OCI-LY1 (cell line): Measurements from ENCODE around the gene ACBD3.

Experiments
- H2AFZ ChIP-seq: fragments of 200-600 bp; sonication (generic), shearing (Covaris generic); 2 replicates; pipeline ENCODE4 v1.6.0; 2014; ENCODE audit warnings: antibody characterized with exemption, mild to moderate bottlenecking, low read length
- H3F3A ChIP-seq: fragments of 200-600 bp; sonication (generic), shearing (Covaris generic); 2 replicates; pipeline ENCODE4 v1.6.0; 2014; ENCODE audit warnings: mild to moderate bottlenecking, antibody characterized with exemption, low read length, moderate library complexity; ENCODE audit not compliant: insufficient read depth
- H3K27ac ChIP-seq: fragments of 200-600 bp; sonication (generic); 2 replicates; pipeline ENCODE4 v1.5.1; 2014; ENCODE audit warnings: low read length, mixed run types, mild to moderate bottlenecking, low read depth; ENCODE audit not compliant: poor library complexity, severe bottlenecking
- H3K27me3 ChIP-seq: fragments of 200-600 bp; sonication (generic); 2 replicates; pipeline ENCODE4 v1.6.0; 2014; ENCODE audit warnings: antibody characterized with exemption, mild to moderate bottlenecking, low read length, moderate library complexity; ENCODE audit not compliant: insufficient read depth
- H3K36me3 ChIP-seq: fragments of 200-600 bp; sonication (generic); 2 replicates; pipeline ENCODE4 v1.6.1; 2014; ENCODE audit warnings: mild to moderate bottlenecking, antibody characterized with exemption, low read length, moderate library complexity, mixed read lengths; ENCODE audit not compliant: insufficient read depth
- H3K4me1 ChIP-seq: fragments of 200-600 bp; sonication (generic); 2 replicates; pipeline ENCODE4 v1.5.1; 2014; ENCODE audit warnings: mild to moderate bottlenecking, low read length, moderate library complexity; ENCODE audit not compliant: insufficient read depth, severe bottlenecking
- H3K4me2 ChIP-seq: fragments of 200-600 bp; sonication (generic), shearing (Covaris generic); 2 replicates; pipeline ENCODE4 v1.6.1; 2014; ENCODE audit warnings: low read length
- H3K4me3 ChIP-seq: fragments of 200-600 bp; sonication (generic); 2 replicates; pipeline ENCODE4 v1.5.1; 2014; ENCODE audit warnings: low read length, low read depth, mild to moderate bottlenecking, mixed read lengths; ENCODE audit not compliant: poor library complexity, severe bottlenecking
- H3K79me2 ChIP-seq: fragments of 200-600 bp; shearing (Covaris generic); 2 replicates; pipeline ENCODE4 v1.6.1; 2016; ENCODE audit warnings: mixed run types, low read length, mixed read lengths; ENCODE audit not compliant: insufficient read depth
- H3K9ac ChIP-seq: fragments of 200-600 bp; sonication (generic), shearing (Covaris generic); 2 replicates; pipeline ENCODE4 v1.6.1; 2014; ENCODE audit warnings: mild to moderate bottlenecking, low read length, mixed read lengths
- H3K9me2 ChIP-seq: fragments of 200-600 bp; sonication (generic), shearing (Covaris generic); 2 replicates; pipeline ENCODE4 v1.6.1; 2014; ENCODE audit warnings: low read depth, mild to moderate bottlenecking, low read length, mixed read lengths
- H3K9me3 ChIP-seq: fragments of 200-600 bp; shearing (Covaris generic); 2 replicates; pipeline ENCODE4 v1.6.1; 2014; ENCODE audit warnings: low read length, mixed read lengths
- H4K20me1 ChIP-seq: fragments of 200-600 bp; sonication (generic), shearing (Covaris generic); 2 replicates; pipeline ENCODE4 v1.6.0; 2016; ENCODE audit warnings: mild to moderate bottlenecking, low read length; ENCODE audit not compliant: insufficient read depth
- CTCF ChIP-seq: fragments of 200-600 bp; sonication (generic), shearing (Covaris generic); IDR thresholded peaks from 2 replicates; pipeline ENCODE4 v1.5.1; 2017; ENCODE audit warnings: mild to moderate bottlenecking, antibody characterized with exemption, low read length, moderate library complexity, mixed read lengths
- EZH2 ChIP-seq: fragments of 200-600 bp; sonication (generic), shearing (Covaris generic); IDR thresholded peaks from 2 replicates; pipeline ENCODE4 v1.8.0; 2017; ENCODE audit warnings: borderline replicate concordance, mixed run types, mild to moderate bottlenecking, antibody characterized with exemption, low read length, moderate library complexity, mixed read lengths

ACBD3 gene

GRCh38 chr1:226117330-226117729 lies 69.2 kb downstream of the ACBD3 start:
- Histone ChIP-seq H3K9me3 (no peaks in the 10 kb centered on the region), H4K20me1 (no peaks in the 10 kb centered on the region), H2AFZ (no peak overlapping the region), H3K79me2 (no peaks in the 10 kb centered on the region), H3K9ac (no peak overlapping the region), H3K4me2 (no peak overlapping the region), H3K27me3 (no peaks in the 10 kb centered on the region; the same call in none of the 2 replicates), H3K4me3 (no peak overlapping the region), H3K36me3 (no peaks in the 10 kb centered on the region), H3K4me1 (peaks cover 7% of the 10 kb centered on the region), H3K9me2 (no peaks in the 10 kb centered on the region), H3K27ac (no peak overlapping the region), H3F3A (no peaks in the 10 kb centered on the region)
- no peak for TF ChIP-seq CTCF
- TF ChIP-seq EZH2: no peak

DNA sequence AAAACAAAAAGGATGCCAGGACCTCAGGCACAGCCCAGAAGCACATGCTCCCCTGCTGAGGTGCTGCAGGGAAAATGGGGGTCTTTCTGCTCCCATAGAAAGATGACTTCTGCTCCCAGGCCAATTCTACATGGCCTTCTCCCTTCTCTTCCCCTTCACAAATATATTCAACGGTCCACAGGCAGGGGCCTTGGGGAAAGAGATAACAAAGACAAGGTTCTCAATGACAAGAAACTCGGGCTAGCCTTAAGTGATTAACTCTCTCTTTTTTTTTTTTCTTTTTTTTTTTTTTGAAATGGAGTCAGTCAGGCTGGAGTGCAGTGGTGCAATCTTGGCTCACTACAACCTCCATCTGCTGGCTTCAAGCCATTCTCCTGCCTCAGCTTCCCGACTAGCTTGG lies 69.9 kb downstream of the ACBD3 start:
- no peaks in the 10 kb centered on the region for H3K79me2 ChIP-seq
- peaks cover 7% of the 10 kb centered on the region for H3K4me1 ChIP-seq
- H3K9me2 ChIP-seq: no peaks in the 10 kb centered on the region
- no peaks in the 10 kb centered on the region for H4K20me1 ChIP-seq
- H3K4me2 ChIP-seq: no peak overlapping the region
- H3K27me3 ChIP-seq: no peaks in the 10 kb centered on the region; the same call in none of the 2 replicates
- H3K4me3 ChIP-seq: no peak overlapping the region
- no peak overlapping the region for H3K9ac ChIP-seq
- H2AFZ ChIP-seq: no peak overlapping the region
- H3K27ac ChIP-seq: no peak overlapping the region
- no peaks in the 10 kb centered on the region for H3K9me3 ChIP-seq
- H3K36me3 ChIP-seq: no peaks in the 10 kb centered on the region
- no peaks in the 10 kb centered on the region for H3F3A ChIP-seq
- TF ChIP-seq EZH2 (no peak), CTCF (no peak)

GRCh38 chr1:226112626-226113025 lies 73.9 kb downstream of the ACBD3 start:
- no peak overlapping the region for H3K27ac ChIP-seq
- no peaks in the 10 kb centered on the region; the same call in 1 of the 2 replicates for H3K27me3 ChIP-seq
- H3K4me1 ChIP-seq: peaks cover 13% of the 10 kb centered on the region
- H3K36me3 ChIP-seq: no peaks in the 10 kb centered on the region
- no peaks in the 10 kb centered on the region for H3K9me3 ChIP-seq
- H3K79me2 ChIP-seq: no peaks in the 10 kb centered on the region
- no peak overlapping the region for H3K4me2 ChIP-seq
- H3K9ac ChIP-seq: no peak overlapping the region
- H2AFZ ChIP-seq: no peak overlapping the region
- TF ChIP-seq EZH2 (no peak), CTCF (no peak)
- H3K4me3 ChIP-seq: no peak overlapping the region
- no peaks in the 10 kb centered on the region for H3K9me2 ChIP-seq
- no peaks in the 10 kb centered on the region for H4K20me1 ChIP-seq
- H3F3A ChIP-seq: no peaks in the 10 kb centered on the region
